HS-27A (cell line): Measurements from ENCODE around the gene RNF157.

Source experiments
- DNase-seq: peaks from one replicate; pipeline ENCODE4 v3.0.0-alpha.2; 2012; ENCODE audit warnings: low read depth, missing footprints

The RNF157 gene

GRCh38 chr17:76140661-76141211 lies 99.6 kb downstream of the RNF157 start:
- no peak for DNase-seq

GRCh38 chr17:76139801-76140660 lies 100.3 kb downstream of the RNF157 start:
- no peak for DNase-seq

GRCh38 chr17:76138896-76139752 lies 101.2 kb downstream of the RNF157 start:
- DNase-seq, result no peak

DNA sequence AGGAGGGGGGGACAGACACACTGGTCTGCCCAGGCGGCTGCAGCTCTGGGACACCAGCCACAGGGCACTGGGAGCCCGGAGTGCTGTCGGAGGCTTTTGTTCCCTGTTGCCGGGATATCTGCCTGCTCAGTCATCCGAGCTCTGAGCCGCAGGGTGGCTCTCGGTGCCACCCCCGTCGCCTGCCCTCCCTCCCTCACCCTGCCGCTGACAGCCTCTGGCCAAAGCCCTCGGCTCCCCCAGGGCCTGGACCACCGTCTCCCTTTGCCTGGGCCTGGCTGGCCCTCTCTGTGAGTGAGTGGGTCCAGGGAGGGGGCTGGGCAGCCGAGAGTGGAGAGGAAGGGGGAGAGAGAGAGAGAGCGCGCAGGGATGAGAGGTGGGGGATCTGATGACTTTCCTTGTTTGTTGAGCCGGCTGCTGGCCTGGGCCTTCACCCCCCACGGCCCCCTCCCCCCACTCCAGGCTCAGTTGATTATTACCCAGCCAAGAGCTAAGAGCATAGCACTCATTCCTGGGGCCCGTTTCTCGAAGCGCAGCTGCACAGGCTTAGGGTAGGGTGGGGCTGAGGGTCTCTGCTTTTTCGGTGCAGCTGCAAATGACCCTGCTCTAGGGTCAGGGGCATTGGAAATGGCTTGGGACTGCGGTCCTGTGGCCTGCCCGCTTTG lies 101.9 kb downstream of the RNF157 start:
- DNase-seq, result no peak

DNA sequence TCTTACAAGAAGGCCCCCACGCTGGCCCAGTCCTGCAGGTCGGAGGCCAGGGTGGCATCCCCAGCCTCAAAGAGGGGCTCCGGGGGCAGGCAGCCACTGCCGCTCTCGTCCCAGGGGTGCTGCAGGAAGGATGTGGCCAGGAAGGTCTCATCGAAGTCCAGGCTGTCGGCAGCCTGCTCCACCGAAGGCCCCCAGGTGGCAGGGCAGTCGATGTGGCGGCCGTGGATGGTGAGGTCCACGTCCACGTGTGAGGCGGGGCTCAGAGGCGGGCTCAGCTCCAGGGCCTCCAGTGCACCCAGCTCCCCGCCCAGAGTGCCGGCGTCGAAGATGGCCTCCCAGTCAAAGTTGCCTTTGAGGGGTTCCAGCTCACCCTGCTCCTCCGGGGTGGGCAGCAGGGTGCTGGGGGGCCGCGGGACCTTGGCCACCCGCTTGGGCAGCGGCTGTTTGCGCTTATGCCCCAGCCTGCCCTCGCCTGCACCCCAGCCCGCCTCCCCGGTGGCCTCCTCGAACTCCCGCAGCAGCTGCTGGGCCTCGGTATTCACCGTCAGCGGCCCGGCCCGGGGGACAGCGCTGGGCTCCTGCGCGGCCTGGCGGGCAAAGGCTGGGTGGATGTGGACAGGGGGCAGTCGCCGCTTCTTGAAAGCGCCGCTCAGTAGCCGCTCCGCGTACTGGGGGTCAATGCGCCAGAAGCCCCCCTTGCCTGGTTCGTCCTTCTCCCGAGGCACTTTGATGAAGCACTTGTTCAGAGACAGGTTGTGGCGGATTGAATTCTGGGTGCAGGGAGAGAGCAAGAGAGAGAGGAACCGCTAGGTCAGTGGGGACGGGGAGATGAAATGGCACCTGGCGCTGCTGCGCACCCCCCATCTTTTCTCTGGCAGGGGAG lies 102.7 kb downstream of the RNF157 start:
- DNase-seq, result no peak

GRCh38 chr17:76137001-76137350 lies 103.3 kb downstream of the RNF157 start:
- no peak for DNase-seq

DNA sequence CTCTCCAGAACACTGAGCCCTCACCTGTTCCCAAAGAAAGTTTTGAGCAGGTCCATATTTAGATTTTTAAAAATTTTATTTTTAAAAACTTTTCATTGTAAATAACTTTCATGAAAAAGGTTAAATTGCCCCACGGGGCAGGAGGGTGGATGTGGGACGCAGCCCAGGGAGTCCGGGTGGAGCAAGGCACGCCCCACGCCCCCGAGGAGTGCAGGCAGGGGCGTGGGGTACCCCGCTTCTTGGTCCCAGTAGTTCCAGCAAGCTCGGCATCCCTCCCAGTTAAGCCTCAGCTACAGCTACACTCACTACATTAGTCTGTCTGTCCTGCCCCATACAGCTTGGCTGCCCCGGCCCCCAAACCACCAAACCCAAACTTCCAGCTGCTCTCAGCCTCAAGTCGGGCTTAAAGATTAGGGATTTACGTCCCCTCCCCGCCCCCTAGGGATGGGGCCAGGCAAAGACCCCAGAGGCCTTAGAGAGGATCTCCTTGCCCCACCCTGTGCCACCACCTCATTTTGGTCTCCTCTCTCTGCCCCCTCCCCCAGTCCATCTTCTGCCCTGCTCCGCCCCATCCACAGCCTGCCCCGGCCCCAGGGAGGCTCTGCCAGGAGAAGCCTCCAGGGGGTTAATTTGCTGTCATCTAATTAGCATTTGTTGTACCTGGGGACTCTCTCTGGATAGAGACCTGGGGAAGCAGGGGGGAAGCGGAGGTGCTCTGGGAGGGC lies 103.9 kb downstream of the RNF157 start:
- DNase-seq, result no peak

DNA sequence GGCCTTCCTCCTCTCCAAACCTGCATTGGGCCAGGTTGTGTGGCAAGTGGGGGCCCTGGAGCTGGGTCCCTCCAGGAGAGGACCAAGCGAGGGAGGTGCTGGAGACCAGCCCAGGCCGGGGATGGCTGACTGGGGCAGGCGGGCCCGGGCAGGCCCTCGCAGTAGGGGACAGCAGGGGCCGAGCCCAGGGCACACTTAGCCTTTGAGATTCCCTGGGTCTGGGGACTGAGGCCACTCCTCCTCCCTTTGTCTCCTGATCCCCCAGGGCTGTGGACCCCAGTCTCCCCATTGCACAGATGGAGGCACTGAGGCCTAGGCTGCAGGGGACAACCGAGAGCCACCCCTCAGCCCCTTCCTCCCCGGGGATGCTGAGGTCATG lies 104.5 kb downstream of the RNF157 start:
- DNase-seq, result no peak

DNA sequence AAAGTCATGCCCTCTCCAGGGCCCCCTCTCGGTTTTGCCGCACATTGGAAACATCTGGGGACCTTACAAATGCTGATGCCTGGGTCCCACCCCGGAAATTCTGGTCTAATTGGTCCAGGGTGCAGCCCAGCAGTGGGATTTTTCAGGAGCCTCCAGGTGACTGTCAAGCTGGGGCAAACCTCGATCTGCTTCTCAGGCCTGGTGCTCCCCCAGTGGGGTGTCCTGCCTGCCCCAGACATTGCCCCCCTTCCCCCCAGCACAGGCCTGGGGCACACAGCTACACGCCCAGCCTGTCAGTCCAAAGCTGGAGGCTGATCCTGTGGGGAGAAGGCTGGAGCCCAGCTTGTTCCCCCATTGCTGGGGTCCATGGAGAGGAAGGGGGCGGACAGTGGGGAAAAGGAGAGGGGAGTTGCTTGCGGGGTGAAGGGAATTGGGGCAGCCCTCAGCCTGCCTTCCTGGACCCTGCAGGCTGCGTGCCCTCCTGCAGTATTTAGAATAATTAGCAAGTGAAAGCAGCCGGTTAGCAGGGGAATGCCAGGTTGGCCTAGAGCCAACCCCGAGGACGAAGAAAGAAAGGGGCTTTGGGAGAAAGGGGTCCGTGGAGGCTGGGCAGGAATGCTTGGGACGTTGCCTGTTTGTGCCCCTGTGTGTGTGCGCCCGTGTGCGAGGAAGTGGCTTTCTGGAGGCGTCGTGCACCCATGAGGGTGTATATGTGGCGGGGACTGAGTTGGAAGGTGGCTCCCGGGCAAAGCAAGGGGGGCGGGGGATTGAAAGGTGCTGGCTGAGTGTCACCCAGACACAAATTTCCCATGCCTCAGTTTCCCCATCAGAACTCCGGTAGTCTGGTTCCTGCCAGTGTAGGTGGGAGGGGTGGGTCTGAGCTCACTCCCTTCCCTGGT lies 105.1 kb downstream of the RNF157 start:
- no peak for DNase-seq

- no peak for DNase-seq
These were observed 107.5 kb downstream of the RNF157 start for GRCh38 chr17:76132574-76133338.

GRCh38 chr17:76131692-76132573 lies 108.4 kb downstream of the RNF157 start:
- DNase-seq, result no peak

GRCh38 chr17:76131051-76131691 lies 109.1 kb downstream of the RNF157 start:
- DNase-seq, result no peak

- no peak for DNase-seq
These were observed 109.8 kb downstream of the RNF157 start for GRCh38 chr17:76130473-76130872.

DNA sequence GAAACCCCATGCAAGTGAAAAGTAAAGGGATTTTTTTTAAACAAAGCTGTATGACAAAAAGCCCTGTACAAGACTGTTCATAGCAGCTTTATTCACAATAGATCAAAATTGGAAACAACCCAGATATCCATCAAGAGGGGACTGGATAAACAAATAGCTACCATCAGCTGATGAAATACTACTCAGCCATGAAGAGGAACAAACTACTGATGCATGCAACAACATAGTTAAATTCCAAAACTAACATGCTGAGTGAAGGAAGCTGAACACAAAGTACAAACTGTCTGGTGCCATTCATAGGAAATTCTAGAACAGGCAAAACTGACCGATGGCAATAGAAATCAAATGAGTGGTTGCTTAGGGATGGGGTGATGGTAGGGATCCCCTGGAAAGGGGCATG lies 114.4 kb downstream of the RNF157 start:
- no peak for DNase-seq

DNA sequence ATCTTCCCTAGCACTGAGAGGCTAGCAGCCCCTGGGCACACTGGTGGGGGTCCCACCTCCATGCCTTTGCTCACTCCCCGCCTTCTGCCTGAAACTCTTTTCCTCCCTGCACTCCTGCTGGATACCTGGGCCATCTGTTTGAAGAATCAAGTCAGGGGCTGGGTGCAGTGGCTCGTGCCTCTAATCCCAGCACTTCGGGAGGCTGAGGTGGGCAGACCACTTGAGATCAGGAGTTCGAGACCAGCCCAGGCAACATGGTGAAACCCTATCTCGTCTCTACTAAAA lies 115.0 kb downstream of the RNF157 start:
- DNase-seq, result no peak

DNA sequence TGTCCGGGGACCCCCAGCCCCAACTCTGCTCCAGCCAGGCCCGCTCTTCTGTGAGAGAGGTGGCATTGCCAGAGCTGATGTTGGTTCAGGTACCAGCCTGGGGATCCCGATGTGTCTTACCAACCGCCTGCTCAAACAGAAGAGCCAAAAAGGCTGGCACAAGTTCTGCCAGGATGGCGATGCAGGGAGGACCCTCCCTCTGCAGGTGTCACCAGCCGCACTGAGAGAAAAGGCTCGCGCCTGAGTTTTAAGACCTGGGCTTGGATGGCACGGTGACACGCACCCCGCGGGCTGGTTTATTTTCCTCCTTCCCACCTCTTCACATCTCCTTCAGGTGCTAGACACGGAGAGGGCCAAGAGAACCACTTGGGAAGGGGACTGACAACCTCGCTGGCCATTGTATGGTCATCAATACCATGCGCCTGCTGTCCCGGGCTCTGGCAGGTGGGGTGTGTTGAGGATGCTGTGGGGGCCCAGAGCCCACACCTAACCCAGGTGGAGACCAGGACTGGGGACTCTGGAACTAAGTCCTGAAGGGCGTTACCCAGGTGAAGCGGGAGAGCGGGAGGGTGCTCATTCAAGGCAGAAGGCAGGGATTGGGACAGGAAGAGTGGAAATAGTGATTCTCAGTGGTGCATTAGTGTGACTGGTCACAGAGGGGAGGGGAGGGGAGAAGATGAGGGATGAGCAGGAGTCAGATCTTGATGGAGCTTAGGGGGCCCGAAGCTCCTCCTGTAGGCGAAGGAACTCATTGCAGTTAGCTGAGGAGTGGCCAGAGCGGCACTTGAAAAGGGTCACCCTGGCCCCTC lies 115.5 kb downstream of the RNF157 start:
- DNase-seq, result no peak
